ENCODE data around the gene UQCRC1. TPM values are rescaled to one million over a fixed set of nuclear protein-coding genes. Genes with fewer than 3 reads are reported as not detected.

Gene UQCRC1
- polyA plus RNA-seq, 3 donors from 2014 or later, result 189 to 544 (median 231) TPM

DNA sequence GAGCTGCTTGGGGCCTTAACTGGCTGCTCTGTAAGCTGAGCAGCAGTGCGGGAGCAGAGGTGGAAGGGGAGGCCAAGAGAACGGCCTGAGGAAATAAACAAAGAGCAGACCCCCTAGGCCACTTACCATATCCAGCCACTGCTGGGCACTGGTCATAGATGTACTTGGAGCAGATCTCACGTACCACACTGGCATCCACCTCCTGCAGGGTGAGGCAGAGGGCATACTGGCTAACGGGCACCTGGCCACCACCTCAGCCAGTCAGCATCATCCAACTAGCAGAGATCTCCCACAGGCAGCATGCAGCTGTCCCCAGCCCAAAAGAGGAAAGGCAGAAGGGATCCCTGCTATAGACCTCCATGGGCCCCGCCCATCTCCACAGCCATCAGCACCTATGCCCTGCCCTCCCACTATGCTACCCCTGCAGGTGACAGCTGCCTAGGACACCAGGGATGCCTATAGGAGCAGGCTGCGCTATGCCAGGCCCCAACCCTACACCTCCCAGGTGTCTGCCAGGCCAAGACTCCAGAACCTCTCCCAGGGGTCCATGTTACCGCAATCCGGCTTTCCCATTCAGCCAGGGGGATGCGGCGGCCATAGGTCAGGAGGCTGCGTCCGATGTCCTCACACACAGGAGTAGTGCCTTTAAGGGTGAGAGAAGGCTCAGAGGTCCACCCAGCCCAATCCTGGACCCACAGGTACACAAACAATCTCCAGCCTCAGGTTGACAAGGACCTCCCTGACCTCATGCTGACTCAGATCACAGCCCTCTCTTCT is 9.7 kb downstream of the UQCRC1 start:
- H3K4me1 Mint-ChIP-seq, result no peaks in the 10 kb centered on the region
- H3K4me3 Mint-ChIP-seq, result no peak overlapping the region
- peaks cover 7 to 8% (median 7%) of the 10 kb centered on the region in 3 donors for H3K27me3 Mint-ChIP-seq (ENCODE audit: low read depth in 3 of 3)
- H3K9me3 Mint-ChIP-seq, result no peaks in the 10 kb centered on the region
- peaks cover 10 to 33% (median 11%) of the 10 kb centered on the region in 3 donors for H3K36me3 Mint-ChIP-seq
- no peak overlapping the region for H3K27ac Mint-ChIP-seq
- no peak for DNase-seq

DNA sequence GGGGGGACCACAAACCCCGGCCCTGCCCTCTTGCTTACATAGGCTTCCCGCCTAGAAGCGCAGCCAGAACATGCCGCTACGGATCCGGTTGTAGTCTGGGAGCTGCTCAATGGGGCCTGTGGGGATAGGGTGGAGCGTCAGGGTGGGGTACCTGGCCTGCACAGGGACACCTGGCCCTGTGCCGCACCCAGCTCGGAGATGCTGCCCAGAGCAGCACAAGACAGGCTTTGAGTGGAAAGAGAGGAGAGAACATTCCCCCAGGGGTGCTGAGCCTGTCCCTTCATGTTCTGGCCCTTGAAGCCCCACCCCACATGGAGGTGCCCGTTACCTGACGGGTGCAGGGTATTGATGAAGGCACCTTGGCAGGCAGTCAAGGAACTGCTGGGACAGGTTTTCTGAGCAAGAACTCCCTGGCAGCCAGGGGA is 10.4 kb downstream of the UQCRC1 start:
- no peak overlapping the region for H3K4me3 Mint-ChIP-seq
- no peaks in the 10 kb centered on the region for H3K9me3 Mint-ChIP-seq
- H3K36me3 Mint-ChIP-seq, result peaks cover 10 to 28% (median 11%) of the 10 kb centered on the region in 3 donors

DNA sequence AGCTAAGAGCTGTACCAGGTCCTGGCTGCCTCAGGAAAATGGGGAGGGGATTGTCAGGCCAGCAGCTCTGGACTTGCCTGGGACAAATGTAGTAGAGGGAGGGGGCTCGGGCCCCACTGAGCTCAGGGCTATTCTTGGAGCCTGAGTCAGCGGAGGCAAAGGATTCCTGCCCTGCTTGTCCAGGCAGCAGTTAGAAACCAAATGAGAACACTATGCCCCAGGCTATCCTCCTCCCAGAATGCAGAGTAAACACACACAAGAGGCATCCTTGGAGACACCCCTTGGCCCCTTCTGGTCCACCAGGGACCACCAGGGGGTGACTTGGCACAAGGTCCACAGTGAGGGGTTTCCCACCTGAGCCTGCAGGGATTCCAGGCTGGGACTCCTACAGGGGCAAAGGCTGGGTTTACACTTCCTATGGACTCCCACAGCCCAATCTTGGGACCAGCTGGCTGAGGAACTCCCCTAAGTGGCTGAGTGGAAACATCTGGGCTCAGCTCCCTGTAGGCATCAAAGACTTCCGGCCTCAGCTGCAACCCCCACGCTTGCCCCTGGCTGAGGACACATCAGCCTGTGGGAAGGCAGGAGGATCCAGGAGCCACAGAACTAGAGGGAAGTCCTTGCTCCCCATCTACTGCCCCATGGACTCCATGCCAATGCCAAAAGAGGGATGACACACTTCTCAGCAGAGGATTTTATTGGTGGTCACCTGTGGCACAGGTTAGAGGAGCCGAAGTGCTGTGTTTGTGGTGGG is 10.9 kb downstream of the UQCRC1 start:
- H3K36me3 Mint-ChIP-seq, result peaks cover 10 to 22% (median 11%) of the 10 kb centered on the region in 3 donors
- no peaks in the 10 kb centered on the region for H3K4me1 Mint-ChIP-seq
- H3K4me3 Mint-ChIP-seq, result no peak overlapping the region
- peak overlapping the region in 1 of 6 donors; percentile 23 for H3K27ac Mint-ChIP-seq
- DNase-seq, result no peak
- H3K9me3 Mint-ChIP-seq, result no peaks in the 10 kb centered on the region
- H3K27me3 Mint-ChIP-seq (ENCODE audit: low read depth in 3 of 3), result peaks cover 7 to 11% (median 11%) of the 10 kb centered on the region in 3 donors

More for the DNA sequence above, 10.4 kb downstream of the UQCRC1 start:
- H3K4me1 Mint-ChIP-seq, result no peaks in the 10 kb centered on the region
- peaks cover 7 to 11% (median 7%) of the 10 kb centered on the region in 3 donors for H3K27me3 Mint-ChIP-seq (ENCODE audit: low read depth in 3 of 3)
- DNase-seq, result no peak
- no peak overlapping the region for H3K27ac Mint-ChIP-seq

DNA sequence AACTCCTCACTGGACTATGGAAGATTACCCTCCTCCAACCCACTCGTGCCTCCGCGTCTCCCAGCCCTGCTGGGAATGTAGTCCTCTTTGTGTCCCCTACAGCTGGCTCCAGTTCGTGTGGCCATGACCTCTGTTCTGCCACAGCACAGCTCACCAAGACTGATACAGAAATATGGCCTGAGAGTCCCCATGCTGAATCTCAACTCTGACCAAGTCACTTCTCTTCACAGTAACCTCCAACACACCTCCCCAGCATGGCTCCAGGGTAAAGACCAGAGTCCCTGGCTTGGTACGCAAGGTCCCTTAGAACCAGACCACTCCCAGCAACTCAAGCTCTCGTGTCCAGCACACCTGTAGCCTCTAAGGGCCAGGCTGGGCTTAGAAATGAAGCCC is 12.0 kb downstream of the UQCRC1 start:
- Mint-ChIP-seq H3K4me1 (no peaks in the 10 kb centered on the region), H3K27me3 (ENCODE audit: low read depth in 3 of 3) (peaks cover 7 to 13% (median 9%) of the 10 kb centered on the region in 3 donors), H3K9me3 (no peaks in the 10 kb centered on the region), H3K36me3 (peaks cover 3 to 15% (median 8%) of the 10 kb centered on the region in 3 donors), H3K4me3 (no peak overlapping the region), H3K27ac (peak overlapping the region in 2 of 6 donors; percentile 3 to 41)
- DNase-seq, result no peak

DNA sequence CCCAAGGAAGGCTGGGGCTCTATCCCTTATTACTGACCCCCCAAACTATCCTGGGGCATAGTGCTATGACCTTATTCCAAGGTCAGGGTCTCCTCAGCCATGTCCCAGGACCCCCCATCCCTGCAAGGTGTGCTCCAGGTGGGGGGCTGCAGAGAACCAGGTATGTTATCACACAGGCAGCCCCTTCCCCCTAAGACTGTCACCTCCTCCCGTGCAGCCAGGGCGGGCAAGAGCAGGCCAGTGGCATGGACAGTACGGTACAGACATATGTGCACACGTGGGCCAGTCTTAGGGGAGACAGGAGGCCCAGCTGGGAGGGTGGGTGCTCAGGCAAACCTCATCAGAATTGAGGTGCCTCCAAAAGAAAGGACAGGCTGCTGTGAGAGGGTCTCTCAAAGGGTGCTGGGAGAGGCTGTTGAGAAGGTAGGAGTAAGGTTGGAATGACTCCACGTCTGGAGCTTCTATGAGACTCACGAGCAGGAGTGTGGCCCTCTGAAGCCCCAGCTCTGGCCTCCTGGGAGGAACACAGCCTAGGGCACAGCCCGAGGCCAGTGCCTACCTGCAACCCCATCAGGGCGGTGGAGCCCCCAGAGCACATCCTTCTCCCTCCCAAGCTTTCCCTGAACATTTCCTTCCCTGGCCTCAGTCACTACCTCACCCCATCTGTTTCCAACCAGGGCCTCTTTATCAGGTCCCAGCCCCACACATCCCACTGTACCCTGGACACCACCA is 12.6 kb downstream of the UQCRC1 start:
- H3K27me3 Mint-ChIP-seq (ENCODE audit: low read depth in 3 of 3), result peaks cover 7 to 16% (median 9%) of the 10 kb centered on the region in 3 donors
- H3K9me3 Mint-ChIP-seq, result no peaks in the 10 kb centered on the region
- H3K27ac Mint-ChIP-seq, result no peak overlapping the region
- H3K36me3 Mint-ChIP-seq, result peaks cover 0 to 13% (median 8%) of the 10 kb centered on the region in 3 donors
- no peak for DNase-seq
- no peaks in the 10 kb centered on the region for H3K4me1 Mint-ChIP-seq
- H3K4me3 Mint-ChIP-seq, result no peak overlapping the region

DNA sequence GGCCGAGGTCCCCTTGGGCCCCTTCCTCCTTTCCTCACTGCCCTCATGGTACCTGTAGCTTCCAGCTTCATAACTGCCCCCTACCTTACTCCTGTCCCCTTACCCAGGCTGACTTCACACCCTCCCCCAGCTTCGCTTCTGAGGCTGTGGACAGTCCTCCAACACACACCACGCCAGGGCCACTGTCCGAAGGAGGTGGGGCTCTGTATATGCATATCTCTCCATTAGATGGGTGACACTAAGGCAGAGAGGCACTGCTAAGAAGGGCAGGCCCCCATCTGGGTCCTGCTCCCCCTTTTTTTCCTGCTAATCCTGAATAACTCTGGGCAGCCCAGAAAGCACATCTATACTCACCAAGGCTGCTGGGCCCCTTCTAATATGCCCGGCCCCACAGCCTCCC is 13.3 kb downstream of the UQCRC1 start:
- Mint-ChIP-seq H3K4me1 (no peaks in the 10 kb centered on the region), H3K27ac (no peak overlapping the region), H3K4me3 (no peak overlapping the region), H3K36me3 (peaks cover 0 to 13% (median 8%) of the 10 kb centered on the region in 3 donors), H3K27me3 (ENCODE audit: low read depth in 3 of 3) (peaks cover 7 to 16% (median 9%) of the 10 kb centered on the region in 3 donors), H3K9me3 (no peaks in the 10 kb centered on the region)
- DNase-seq, result no peak

DNA sequence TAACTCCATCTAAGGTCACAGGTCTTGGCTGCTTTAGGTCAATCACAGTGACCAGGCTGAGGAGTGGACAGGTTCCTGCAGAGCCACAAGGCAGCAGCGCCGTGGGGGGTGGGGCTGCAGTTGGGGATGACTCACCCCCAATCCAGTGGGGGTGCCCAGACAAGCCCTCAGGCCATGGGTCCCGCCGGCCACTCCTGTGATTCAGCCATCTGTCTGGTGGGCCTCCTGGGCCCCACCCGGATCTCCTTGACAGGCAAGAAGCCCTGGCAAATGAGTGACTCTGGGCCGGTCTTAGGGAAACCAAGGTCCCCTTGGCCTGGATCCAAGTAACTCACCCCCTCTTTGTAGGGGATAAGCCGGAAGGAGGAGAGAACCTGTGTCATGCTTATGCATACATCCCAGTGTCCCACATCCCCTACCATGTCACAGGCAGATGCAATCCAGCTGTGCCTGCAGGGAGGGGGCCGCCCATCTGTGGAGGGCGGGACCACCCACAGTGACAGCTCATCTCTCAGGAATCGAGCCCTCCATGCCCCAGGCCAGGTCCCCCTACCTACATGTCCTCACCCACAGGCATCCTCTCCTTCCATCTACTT is 13.8 kb downstream of the UQCRC1 start:
- Mint-ChIP-seq H3K27ac (no peak overlapping the region), H3K27me3 (ENCODE audit: low read depth in 3 of 3) (peaks cover 7 to 16% (median 9%) of the 10 kb centered on the region in 3 donors), H3K4me3 (no peak overlapping the region), H3K9me3 (no peaks in the 10 kb centered on the region), H3K4me1 (no peaks in the 10 kb centered on the region), H3K36me3 (peaks cover 0 to 9% (median 5%) of the 10 kb centered on the region in 3 donors)
- no peak for DNase-seq

DNA sequence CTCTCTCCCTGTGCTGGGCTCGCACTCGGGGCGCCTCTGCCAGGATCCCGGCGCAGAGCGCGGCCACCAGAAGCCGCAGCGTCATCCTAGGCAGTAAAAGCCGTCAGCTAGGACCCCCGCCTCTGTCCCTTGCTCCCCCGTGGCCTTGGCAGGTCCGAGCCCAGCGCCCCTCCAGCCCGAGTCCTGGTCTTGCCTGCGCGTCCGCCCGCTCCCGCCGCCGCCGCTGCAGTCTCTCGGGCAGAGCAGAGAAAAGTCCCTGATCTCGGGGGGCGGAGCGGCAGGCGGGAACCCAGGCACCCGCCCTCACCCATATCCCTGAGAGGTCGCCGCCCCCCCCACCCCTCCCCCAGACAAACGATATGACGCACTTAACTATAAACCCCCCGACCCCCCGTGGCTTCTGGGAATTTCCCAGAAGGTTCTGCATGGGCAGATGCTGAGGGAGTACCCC is 14.3 kb downstream of the UQCRC1 start, which contains the start of gene COL7A1:
COL7A1 (minus strand) TSS at position 255 of the 451 bp plus-strand sequence; CDS start at position 85, 170 bp downstream.
- peaks cover 7 to 17% (median 9%) of the 10 kb centered on the region in 3 donors for H3K27me3 Mint-ChIP-seq (ENCODE audit: low read depth in 3 of 3)
- H3K36me3 Mint-ChIP-seq, result peaks cover 0 to 4% (median 4%) of the 10 kb centered on the region in 3 donors
- H3K9me3 Mint-ChIP-seq, result no peaks in the 10 kb centered on the region
- H3K27ac Mint-ChIP-seq, result no peak within 1 kb of the TSS
- no peaks in the 10 kb centered on the region for H3K4me1 Mint-ChIP-seq
- DNase-seq, result no peak
- no peak within 1 kb of the TSS for H3K4me3 Mint-ChIP-seq

DNA sequence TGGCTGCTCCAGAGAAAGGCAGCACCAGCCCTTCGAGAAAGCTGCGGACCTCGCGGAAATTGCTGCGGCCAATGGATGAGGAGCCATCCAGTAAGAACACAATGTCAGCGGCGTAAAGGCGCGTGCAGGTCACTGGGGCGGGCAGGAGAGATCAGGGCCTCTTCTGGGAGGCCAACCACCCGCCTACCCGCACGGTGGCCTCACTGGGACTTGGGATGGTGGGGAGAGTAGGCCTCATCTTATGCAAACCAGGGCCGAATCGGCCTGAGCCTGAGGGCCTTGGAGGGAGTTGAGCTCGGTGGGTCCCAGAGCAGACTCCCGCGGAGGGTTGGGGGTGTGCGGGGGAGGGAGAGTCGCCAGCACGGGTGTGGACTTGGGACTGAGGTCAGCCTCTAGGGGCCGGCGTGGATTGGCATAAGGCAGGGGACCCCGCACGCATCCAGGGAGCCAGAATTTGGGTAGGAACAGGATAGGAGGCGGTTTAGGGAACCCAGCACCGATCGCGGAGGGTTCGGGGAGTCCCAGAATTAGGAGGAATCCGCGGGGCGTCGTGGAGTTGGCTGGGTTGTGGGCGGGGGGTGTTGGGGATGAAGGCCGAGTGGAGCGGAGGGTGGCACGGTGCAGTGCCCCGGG is 14.9 kb downstream of the UQCRC1 start:
- peaks cover 0 to 4% (median 0%) of the 10 kb centered on the region in 3 donors for H3K36me3 Mint-ChIP-seq
- peaks cover 4 to 19% (median 9%) of the 10 kb centered on the region in 3 donors for H3K27me3 Mint-ChIP-seq (ENCODE audit: low read depth in 3 of 3)
- H3K9me3 Mint-ChIP-seq, result no peaks in the 10 kb centered on the region
- H3K4me1 Mint-ChIP-seq, result no peaks in the 10 kb centered on the region
- no peak overlapping the region for H3K4me3 Mint-ChIP-seq
- no peak overlapping the region for H3K27ac Mint-ChIP-seq
- no peak for DNase-seq

DNA sequence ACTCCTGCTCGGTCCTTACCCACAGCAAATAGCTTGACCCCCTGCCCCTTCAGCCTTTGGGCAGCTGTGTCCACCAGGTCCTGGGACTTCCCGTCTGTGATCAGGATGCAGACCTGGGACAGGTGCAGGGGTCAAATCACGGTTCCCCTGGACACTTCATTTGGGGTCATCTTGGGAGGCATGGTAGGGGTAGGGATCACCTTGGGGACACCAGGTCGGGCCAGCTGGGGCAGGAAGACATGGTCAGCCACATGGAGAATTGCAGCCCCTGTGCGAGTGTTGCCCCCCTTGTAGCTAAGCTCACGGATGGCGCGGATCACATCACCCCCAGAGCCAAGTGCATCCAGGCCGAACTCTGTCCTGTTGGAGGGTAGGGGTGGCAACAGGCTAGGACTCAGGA is 16.1 kb downstream of the UQCRC1 start:
- Mint-ChIP-seq H3K4me3 (no peak overlapping the region), H3K27ac (no peak overlapping the region), H3K4me1 (no peaks in the 10 kb centered on the region), H3K27me3 (ENCODE audit: low read depth in 3 of 3) (peaks cover 5 to 19% (median 12%) of the 10 kb centered on the region in 3 donors), H3K36me3 (peaks cover 0 to 4% (median 0%) of the 10 kb centered on the region in 3 donors), H3K9me3 (no peaks in the 10 kb centered on the region)
- DNase-seq, result no peak

DNA sequence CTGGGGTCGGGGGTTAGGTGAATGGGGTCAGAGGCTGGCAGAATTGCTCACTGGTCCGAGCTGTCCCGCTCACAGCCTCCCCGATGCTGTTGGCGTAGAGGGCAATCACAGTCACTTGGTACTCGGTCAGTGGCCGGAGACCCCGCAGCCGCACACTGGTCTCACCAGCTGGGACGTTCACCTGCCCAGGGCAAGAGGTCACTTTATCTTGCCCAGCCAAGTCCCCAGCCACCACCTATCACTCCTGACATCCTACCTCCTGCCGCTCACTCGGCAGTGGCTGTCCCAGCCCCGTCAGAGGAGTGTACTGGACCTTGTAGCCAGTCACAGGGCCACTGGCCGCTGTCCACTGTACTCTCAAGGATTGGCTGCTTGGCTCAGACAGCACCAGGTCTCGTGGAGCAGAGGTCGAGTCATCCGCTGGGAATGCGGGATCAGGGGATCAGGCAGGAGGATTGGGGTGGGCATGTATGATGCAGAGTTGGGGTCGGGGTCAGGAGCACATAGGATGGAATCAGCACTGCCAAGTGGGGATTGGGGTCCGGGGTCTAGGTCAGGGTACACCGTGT is 16.8 kb downstream of the UQCRC1 start:
- Mint-ChIP-seq H3K9me3 (no peaks in the 10 kb centered on the region), H3K27me3 (ENCODE audit: low read depth in 3 of 3) (peaks cover 5 to 19% (median 12%) of the 10 kb centered on the region in 3 donors), H3K36me3 (peaks cover 0 to 4% (median 0%) of the 10 kb centered on the region in 3 donors), H3K4me3 (no peak overlapping the region), H3K27ac (no peak overlapping the region), H3K4me1 (no peaks in the 10 kb centered on the region)
- DNase-seq, result no peak

DNA sequence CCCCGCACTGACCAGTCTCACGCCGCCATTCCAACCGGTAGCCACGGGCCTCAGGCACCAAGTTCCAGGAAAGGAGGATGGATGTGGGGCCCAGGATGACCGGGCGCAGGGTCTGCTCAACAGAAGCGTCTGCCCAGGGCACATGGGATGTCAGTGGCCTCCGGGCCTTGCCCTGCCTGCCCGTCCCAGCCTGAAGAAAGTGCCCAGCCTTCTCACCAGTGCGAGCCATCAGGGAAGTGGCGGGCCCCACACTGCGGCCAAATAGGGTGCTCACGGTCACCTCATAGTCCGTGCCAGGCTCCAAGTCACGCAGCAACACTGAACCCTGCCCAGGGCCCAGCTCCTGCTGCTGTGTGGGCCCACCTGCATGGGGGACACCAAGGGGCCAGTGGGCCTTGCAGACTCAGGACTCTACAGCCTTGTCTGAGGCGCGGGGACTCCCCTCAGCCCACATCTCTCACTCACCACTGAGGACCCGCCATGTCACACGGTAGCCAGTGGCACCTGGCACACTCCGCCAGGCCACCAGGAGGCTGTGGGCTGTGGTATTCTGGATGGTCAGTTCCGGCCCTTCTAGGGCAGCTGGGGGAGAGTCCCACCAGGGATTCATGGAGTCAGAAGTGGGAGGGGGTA is 17.4 kb downstream of the UQCRC1 start:
- Mint-ChIP-seq H3K9me3 (no peaks in the 10 kb centered on the region), H3K4me3 (no peak overlapping the region), H3K27ac (no peak overlapping the region), H3K27me3 (ENCODE audit: low read depth in 3 of 3) (peaks cover 3 to 15% (median 15%) of the 10 kb centered on the region in 3 donors), H3K36me3 (no peaks in the 10 kb centered on the region), H3K4me1 (no peaks in the 10 kb centered on the region)
- DNase-seq, result no peak
